Regular cardiac myocyte (primary cell): ENCODE results near the gene ZNF727. TPM values are rescaled to one million over a fixed set of nuclear protein-coding genes. Genes with fewer than 3 reads are reported as not detected.

Source experiments
- total RNA-seq: library from RNA; depleted of rRNA; stranded (reverse); fragments of >200 nt; gene quantifications from 2 replicates; pipeline ENCODE4 v1.2.3, GENCODE V29; 2014

ZNF727 gene
- 0.38 and 1.1 TPM in 2 replicates for total RNA-seq

GRCh38 chr7:64045301-64046040, at the start of gene ZNF727:
TSS of gene ZNF727 (plus strand) at chr7:64045434. CDS start at chr7:64045622, 188 bp downstream.

GRCh38 chr7:63998549-63998948, 46.7 kb upstream of the ZNF727 start, which contains the start of gene ZNF722:
TSS of gene ZNF722 (plus strand) at chr7:63998849. CDS start at chr7:63998962, 113 bp downstream.

Other genes starting within 250 kb of the ZNF727 start
- not detected in 2 replicates for gene ZNF722, start 46.6 kb upstream of the ZNF727 start, total RNA-seq
- not detected in 2 replicates for gene ZNF735, start 161.8 kb downstream of the ZNF727 start, total RNA-seq
- gene ZNF679, start 183.0 kb downstream of the ZNF727 start, total RNA-seq = not detected in 2 replicates